IMR-90 (cell line): ENCODE results near the gene SHC1. TPM values are rescaled to one million over a fixed set of nuclear protein-coding genes. Genes with fewer than 3 reads are reported as not detected.
A peak's percentile ranks its signal among the peaks of the same experiment; 100 is the strongest.

Source experiments
- ATAC-seq: fragments of 200-7000 bp; cut with Tn5 transposase; 2 replicates; pipeline ENCODE4 v1.9.1; 2020; ENCODE audit warnings: low read depth, mild to moderate bottlenecking, moderate library complexity
- BruUV-seq: library from RNA; stranded (reverse); fragments of 400-500 nt; replicated peaks from 2 replicates; lab custom pipeline; 2021; lab: Mats Ljungman, UMichigan
- CTCF ChIA-PET: fragments of 300-600 bp; formaldehyde crosslinking; extraction: SDS; loops from one replicate; lab custom pipeline; 2021; ENCODE audit warnings: antibody characterized with exemption; lab: Yijun Ruan, JAX
- POLR2A ChIA-PET: fragments of 300-600 bp; sonication (Branson Sonifier 250); formaldehyde crosslinking; loops from one replicate; lab custom pipeline; 2022; ENCODE audit warnings: antibody characterized with exemption; ENCODE audit not compliant: unreplicated experiment; lab: Charles Lee
- DNase-seq: peaks from one replicate; pipeline ENCODE4 v3.0.0; 2013
- H2AFZ ChIP-seq: replicated peaks from 2 replicates; pipeline ENCODE3; 2013; ENCODE audit warnings: low read length, mild to moderate bottlenecking; ENCODE audit not compliant: poor library complexity
- H2AK5ac ChIP-seq: 2 replicates; pipeline ENCODE4 v1.6.1; 2013; ENCODE audit warnings: low read depth, low read length, inconsistent platforms
- H2AK9ac ChIP-seq: replicated peaks from 2 replicates; pipeline ENCODE3; 2013; ENCODE audit warnings: mild to moderate bottlenecking, low read depth, low read length, moderate library complexity; ENCODE audit not compliant: poor library complexity
- H2BK120ac ChIP-seq: 2 replicates; pipeline ENCODE4 v1.6.1; 2013; ENCODE audit warnings: low read depth, low read length, inconsistent platforms
- H2BK15ac ChIP-seq: 3 replicates; pipeline ENCODE4 v1.6.1; 2013; ENCODE audit warnings: low read depth, low read length, inconsistent platforms
- H2BK20ac ChIP-seq: 2 replicates; pipeline ENCODE4 v1.6.1; 2013; ENCODE audit warnings: low read depth, mild to moderate bottlenecking, inconsistent platforms, low read length, moderate library complexity
- H2BK5ac ChIP-seq: 2 replicates; pipeline ENCODE4 v1.6.1; 2013; ENCODE audit warnings: mild to moderate bottlenecking, low read depth, low read length, inconsistent platforms; ENCODE audit not compliant: poor library complexity, severe bottlenecking
- H3K14ac ChIP-seq: replicated peaks from 2 replicates; pipeline ENCODE4 v1.6.1; 2013; ENCODE audit warnings: low read depth, low read length, inconsistent platforms
- H3K18ac ChIP-seq: 2 replicates; pipeline ENCODE4 v1.6.1; 2013; ENCODE audit warnings: low read depth, low read length, control low read depth
- H3K23ac ChIP-seq: 2 replicates; pipeline ENCODE4 v1.6.1; 2013; ENCODE audit warnings: low read depth, low read length, inconsistent platforms
- H3K27ac ChIP-seq: 2 replicates; pipeline ENCODE4 v1.5.1; 2013; ENCODE audit warnings: mild to moderate bottlenecking, control low read depth, low read length; ENCODE audit not compliant: insufficient read depth
- H3K27me3 ChIP-seq: 2 replicates; pipeline ENCODE4 v1.6.1; 2013; ENCODE audit warnings: low read length; ENCODE audit not compliant: control insufficient read depth, insufficient read depth
- H3K36me3 ChIP-seq: 2 replicates; pipeline ENCODE4 v1.6.1; 2013; ENCODE audit warnings: low read length, mixed read lengths; ENCODE audit not compliant: control insufficient read depth, insufficient read depth
- H3K4ac ChIP-seq: 2 replicates; pipeline ENCODE4 v1.6.1; 2013; ENCODE audit warnings: low read depth, low read length, inconsistent platforms
- H3K4me1 ChIP-seq: 2 replicates; pipeline ENCODE4 v1.6.1; 2013; ENCODE audit warnings: low read length, mixed read lengths; ENCODE audit not compliant: control insufficient read depth, insufficient read depth
- H3K4me2 ChIP-seq: 2 replicates; pipeline ENCODE4 v1.6.1; 2013; ENCODE audit warnings: low read depth, mild to moderate bottlenecking, control low read depth, low read length, moderate library complexity
- H3K4me3 ChIP-seq: 2 replicates; pipeline ENCODE4 v1.5.1; 2013; ENCODE audit warnings: low read depth, mild to moderate bottlenecking, control low read depth, low read length, moderate library complexity; ENCODE audit not compliant: insufficient read depth
- H3K56ac ChIP-seq: 2 replicates; pipeline ENCODE4 v1.6.1; 2013; ENCODE audit warnings: low read length, inconsistent platforms; ENCODE audit not compliant: insufficient read depth; ENCODE audit errors: extremely low read depth
- H3K79me1 ChIP-seq, 2 experiments: 2 replicates each; pipeline ENCODE4 v1.6.1; 2013; ENCODE audit warnings: low read length in 2 of 2, inconsistent platforms in 1 of 2, low read depth in 1 of 2
- H3K9ac ChIP-seq: 2 replicates; pipeline ENCODE4 v1.6.1; 2013; ENCODE audit warnings: low read depth, low read length, control low read depth
- H3K9me1 ChIP-seq: 2 replicates; pipeline ENCODE4 v1.6.1; 2013; ENCODE audit warnings: low read length, inconsistent platforms; ENCODE audit not compliant: insufficient read depth
- H3K9me3 ChIP-seq: 2 replicates; pipeline ENCODE4 v1.6.1; 2013; ENCODE audit warnings: low read length; ENCODE audit not compliant: control insufficient read depth, insufficient read depth
- H4K20me1 ChIP-seq: 2 replicates; pipeline ENCODE4 v1.6.1; 2013; ENCODE audit warnings: low read length, inconsistent platforms; ENCODE audit not compliant: insufficient read depth
- H4K5ac ChIP-seq: 2 replicates; pipeline ENCODE4 v1.6.1; 2013; ENCODE audit warnings: mild to moderate bottlenecking, low read depth, low read length, control low read depth
- H4K8ac ChIP-seq, 2 experiments: 2 replicates each; pipeline ENCODE4 v1.6.1; 2013; ENCODE audit warnings: low read depth in 2 of 2, low read length in 2 of 2, control low read depth in 1 of 2, inconsistent platforms in 1 of 2
- H4K91ac ChIP-seq: 2 replicates; pipeline ENCODE4 v1.6.1; 2013; ENCODE audit warnings: low read depth, low read length, inconsistent platforms; ENCODE audit not compliant: insufficient read depth
- BHLHE40 ChIP-seq: fragments of 150-350 bp; IDR thresholded peaks from 2 replicates; pipeline ENCODE4 v1.6.1; 2016; ENCODE audit warnings: mild to moderate bottlenecking, low read depth, low read length
- CHD1 ChIP-seq: IDR thresholded peaks from 2 replicates; pipeline ENCODE4 v1.6.1; 2012; ENCODE audit warnings: low read depth, low read length, improper control_type of control experiment
- FOS ChIP-seq: fragments of 150-350 bp; IDR thresholded peaks from 2 replicates; pipeline ENCODE4 v1.6.1; 2016; ENCODE audit warnings: low read depth, low read length
- MAFK ChIP-seq: IDR thresholded peaks from 2 replicates; pipeline ENCODE4 v1.6.1; 2012; ENCODE audit warnings: low read depth, low read length, improper control_type of control experiment
- MAZ ChIP-seq: IDR thresholded peaks from 2 replicates; pipeline ENCODE4 v1.6.1; 2012; ENCODE audit warnings: low read depth, mild to moderate bottlenecking, low read length, improper control_type of control experiment, moderate library complexity, borderline replicate concordance
- MXI1 ChIP-seq: IDR thresholded peaks from 2 replicates; pipeline ENCODE4 v1.6.1; 2012; ENCODE audit warnings: low read depth, mild to moderate bottlenecking, low read length, moderate library complexity, borderline replicate concordance
- NFE2L2 ChIP-seq: fragments of 150-350 bp; IDR thresholded peaks from 2 replicates; pipeline ENCODE4 v1.6.1; 2016; ENCODE audit warnings: low read depth, mild to moderate bottlenecking, low read length
- RFX5 ChIP-seq: IDR thresholded peaks from 2 replicates; pipeline ENCODE4 v1.8.0; 2012; ENCODE audit warnings: low read depth, mild to moderate bottlenecking, low read length, moderate library complexity
- USF2 ChIP-seq: fragments of 150-350 bp; IDR thresholded peaks from 2 replicates; pipeline ENCODE4 v1.6.1; 2017; ENCODE audit warnings: mild to moderate bottlenecking, antibody characterized with exemption, low read length, low read depth
- WGBS, 2 experiments: methylation state at CpG; one replicate each; pipeline versions ENCODE4 v1.1.5 to v1.1.7; 2013; ENCODE audit warnings: missing lambda C conversion rate in 2 of 2; ENCODE audit not compliant: insufficient read length in 1 of 2; ENCODE audit errors: extremely low coverage in 2 of 2; 5-methylcytosine and 5-hydroxymethylcytosine counted together
- dilution Hi-C: fragments of 300-500 bp; cut with HindIII; formaldehyde crosslinking; loops from one replicate; pipeline ENCODE4 v1.14.3; 2018; ENCODE audit warnings: low sequenced_read_pairs; ENCODE audit not compliant: unreplicated experiment
- in situ Hi-C: fragments of 300-500 bp; cut with MboI; formaldehyde crosslinking; loops from 3 replicates; pipeline ENCODE4 v1.14.3; 2019; ENCODE audit warnings: low sequenced_read_pairs, inconsistent platforms, mixed read lengths
- intact Hi-C: fragments of 100-400 bp; cut with micrococcal nuclease; formaldehyde crosslinking; loops from 2 replicates; pipeline ENCODE4 v1.10.0; 2022
- polyA plus RNA-seq, 3 experiments: library from polyadenylated mRNA; depleted of rRNA; stranded (reverse); fragments of >200 nt; gene quantifications; 2 replicates each; pipeline ENCODE4 v1.2.3, GENCODE V29; 2012; ENCODE audit warnings: low replicate concordance in 1 of 3
- total RNA-seq: library from RNA; depleted of rRNA; stranded (reverse); fragments of >200 nt; gene quantifications from 2 replicates; pipeline ENCODE4 v1.2.3, GENCODE V29; 2012

Gene SHC1
- total and polyA plus RNA-seq, 2 of the 4 experiments (the other 2 are of a cell fraction) = 352 to 355 TPM

DNA sequence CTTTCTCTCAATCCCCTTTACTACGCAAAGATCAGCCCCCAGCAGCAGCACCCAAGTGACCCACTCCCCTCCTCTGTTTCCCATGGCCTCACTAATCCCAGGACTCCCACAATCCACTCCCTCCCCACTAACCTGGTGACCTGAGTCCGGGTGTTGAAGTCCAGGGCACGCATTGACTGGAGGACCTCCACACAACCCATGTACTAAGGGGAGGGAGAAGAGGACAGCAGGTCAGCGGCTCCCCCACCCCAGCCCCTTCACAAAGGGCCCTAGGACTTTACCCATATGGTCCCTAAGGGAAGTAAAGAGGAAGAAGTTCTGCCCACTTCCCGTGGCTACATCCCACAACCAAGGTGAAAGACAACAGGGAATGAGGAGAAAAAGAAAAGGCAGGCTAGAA, 1.3 kb downstream of the SHC1 start:
- ChIA-PET POLR2A (interaction anchor here (2.0 kb wide), 1 partner anchor 8 kb away, joined by 17 read pairs; the partner anchor contains the start of gene PYGO2), CTCF (interaction anchor here (1.2 to 2.2 kb wide), 2 partner anchors 30 to 48 kb away, joined by 3 to 9 read pairs; no protein-coding TSS in a partner anchor)
- Histone ChIP-seq H3K4ac (peak overlapping the region; percentile 92), H3K4me2 (peak overlapping the region; percentile 97), H4K8ac (peak overlapping the region in 1 of 2 experiments; percentile 64; a peak in 1 of 4 replicates), H3K4me1 (peaks cover 18% of the 10 kb centered on the region), H2AK9ac (peak overlapping the region; percentile 99), H3K9me1 (peaks cover 7% of the 10 kb centered on the region), H2AK5ac (peak overlapping the region; percentile 85), H3K27ac (peak overlapping the region; percentile 84), H3K27me3 (no peaks in the 10 kb centered on the region), H3K79me1 (peaks cover 19 to 67% of the 10 kb centered on the region in 2 experiments), H2BK15ac (peak overlapping the region; percentile 25; the same call in 1 of the 3 replicates), H4K5ac (no peak overlapping the region), H2BK5ac (peak overlapping the region; percentile 87), H4K91ac (peak overlapping the region; percentile 66), H3K23ac (peak overlapping the region; percentile 85), H3K36me3 (peaks cover 39% of the 10 kb centered on the region), H3K56ac (peak overlapping the region; percentile 79), H4K20me1 (peaks cover 47% of the 10 kb centered on the region), H3K9me3 (no peaks in the 10 kb centered on the region), H3K14ac (peak overlapping the region; percentile 95), H3K18ac (peak overlapping the region; percentile 6; the same call in 1 of the 2 replicates), H3K9ac (peak overlapping the region; percentile 87), H3K4me3 (peak overlapping the region; percentile 65), H2BK20ac (no peak overlapping the region), H2BK120ac (0 out of 2 replicates have a peak overlapping the region, but pooled peaks have one; percentile 21), H2AFZ (peak overlapping the region; percentile 18)
- intact Hi-C loops (no loop called here), in situ Hi-C loops (no loop called here), dilution Hi-C loops (no loop called here)
- TF ChIP-seq USF2 (no peak), FOS (no peak), RFX5 (no peak), CHD1 (no peak), BHLHE40 (no peak), NFE2L2 (no peak), MAFK (no peak), MAZ (no peak), MXI1 (no peak)
- DNase-seq (no peak), ATAC-seq (no peak)
- BruUV-seq = no TSS peak
- WGBS, 2 experiments = 17% methylated on average over 1 of the region's 5 CpGs; no CpG with 5 or more reads in 1 of the 2 experiments
